Fibroblast of lung (primary cell): Measurements from ENCODE around the gene RTBDN. TPM values are rescaled to one million over a fixed set of nuclear protein-coding genes. Genes with fewer than 3 reads are reported as not detected.

Experiments
- DNase-seq, 2 donors: peaks; one replicate each; pipeline versions ENCODE4 v3.0.0 to v3.0.0-alpha.2; 2010; ENCODE audit warnings: low read depth in 2 of 2
- H2AFZ ChIP-seq: 2 replicates; pipeline ENCODE4 v1.5.1; 2012; ENCODE audit warnings: low read length, control low read depth, inconsistent platforms
- H3K27ac ChIP-seq: 2 replicates; pipeline ENCODE4 v1.5.1; 2011; ENCODE audit warnings: low read length, control low read depth; ENCODE audit not compliant: insufficient read depth
- H3K27me3 ChIP-seq: 2 replicates; pipeline ENCODE4 v1.5.1; 2011; ENCODE audit warnings: mild to moderate bottlenecking, low read length; ENCODE audit not compliant: control insufficient read depth, insufficient read depth
- H3K36me3 ChIP-seq: 2 replicates; pipeline ENCODE4 v1.5.1; 2011; ENCODE audit warnings: low read length; ENCODE audit not compliant: control insufficient read depth, insufficient read depth
- H3K4me1 ChIP-seq: 2 replicates; pipeline ENCODE4 v1.5.1; 2011; ENCODE audit warnings: low read length; ENCODE audit not compliant: control insufficient read depth, insufficient read depth; ENCODE audit errors: extremely low read depth
- H3K4me2 ChIP-seq: 2 replicates; pipeline ENCODE4 v1.5.1; 2011; ENCODE audit warnings: low read length, control low read depth; ENCODE audit not compliant: insufficient read depth; ENCODE audit errors: extremely low read depth
- H3K4me3 ChIP-seq, 4 experiments: fragments of 200-600 bp in 1 of 4; sonication (generic) in 1 of 4; replicated peaks in 1 of 4; 2 replicates each; pipeline ENCODE4 v1.5.1; 2011 to 2016; ENCODE audit warnings: low read length in 4 of 4, low read depth in 3 of 4, mild to moderate bottlenecking in 3 of 4, control low read depth in 2 of 4, inconsistent platforms in 1 of 4, mixed read lengths in 1 of 4; ENCODE audit not compliant: insufficient read depth in 1 of 4; ENCODE audit errors: control extremely low read depth in 1 of 4
- H3K79me2 ChIP-seq: 2 replicates; pipeline ENCODE4 v1.5.1; 2012; ENCODE audit warnings: mild to moderate bottlenecking, low read length, inconsistent platforms; ENCODE audit not compliant: control insufficient read depth, insufficient read depth
- H3K9ac ChIP-seq: 2 replicates; pipeline ENCODE4 v1.5.1; 2011; ENCODE audit warnings: mild to moderate bottlenecking, low read length, control low read depth; ENCODE audit not compliant: insufficient read depth
- H3K9me3 ChIP-seq: 2 replicates; pipeline ENCODE4 v1.5.1; 2012; ENCODE audit warnings: low read depth, low read length; ENCODE audit not compliant: control insufficient read depth, insufficient read depth
- H4K20me1 ChIP-seq: 2 replicates; pipeline ENCODE4 v1.5.1; 2011; ENCODE audit warnings: low read length; ENCODE audit not compliant: control insufficient read depth, insufficient read depth; ENCODE audit errors: extremely low read depth
- CTCF ChIP-seq, 2 donors: IDR thresholded peaks in 1 of 2; conservative IDR thresholded peaks in 1 of 2; 1 replicate in 1 of 2; 2 replicates in 1 of 2; pipeline ENCODE4 v1.5.1; 2011 to 2012; ENCODE audit warnings: low read length in 2 of 2, control low read depth in 1 of 2, inconsistent platforms in 1 of 2, low read depth in 1 of 2, mild to moderate bottlenecking in 1 of 2
- EZH2 ChIP-seq: IDR thresholded peaks from 2 replicates; pipeline ENCODE4 v1.5.1; 2012; ENCODE audit warnings: low read length, control low read depth, mild to moderate bottlenecking; ENCODE audit errors: missing control alignments
- polyA plus RNA-seq, 2 donors: library from polyadenylated mRNA; depleted of rRNA in 1 of 2; stranded (reverse) in 1 of 2; unstranded in 1 of 2; fragments of >200 nt; gene quantifications; 2 replicates each; pipeline ENCODE4 v1.2.1, GENCODE V29; 2011 to 2012; ENCODE audit warnings: missing spikeins in 1 of 2
- total RNA-seq: library from RNA; depleted of rRNA; stranded (reverse); fragments of >200 nt; gene quantifications from 2 replicates; pipeline ENCODE4 v1.2.1, GENCODE V29; 2014

Gene RTBDN
- total and polyA plus RNA-seq, 2 donors (not counting 1 experiment from before 2014, with no cell fraction given) = not detected

GRCh38 chr19:12788682-12789097 lies 45.7 kb downstream of the RTBDN start:
- Histone ChIP-seq H4K20me1 (no peaks in the 10 kb centered on the region), H2AFZ (no peak overlapping the region), H3K4me2 (peak overlapping the region; percentile 76), H3K9me3 (no peaks in the 10 kb centered on the region), H3K9ac (peak overlapping the region; percentile 75), H3K36me3 (peaks cover 2% of the 10 kb centered on the region), H3K79me2 (peaks cover 20% of the 10 kb centered on the region), H3K27ac (peak overlapping the region; percentile 97), H3K4me3 (peak overlapping the region; percentile 17 to 96 (median 33)), H3K27me3 (no peaks in the 10 kb centered on the region), H3K4me1 (peaks cover 30% of the 10 kb centered on the region)
- TF ChIP-seq EZH2 = no peak
- TF ChIP-seq CTCF (conservative IDR thresholded peaks at IDR 0.05 in 1 of 2, IDR thresholded peaks at IDR 0.05 in 1 of 2; ENCODE audit: low read depth in 1 of 2, low read length in 2 of 2) = no peak
- DNase-seq = peak in 1 of 2 donors; percentile 63

- Histone ChIP-seq H2AFZ (no peak overlapping the region), H4K20me1 (no peaks in the 10 kb centered on the region), H3K4me3 (peak overlapping the region in 1 of 4 experiments; percentile 96), H3K27ac (peak overlapping the region; percentile 97), H3K9ac (peak overlapping the region; percentile 75), H3K27me3 (no peaks in the 10 kb centered on the region), H3K4me1 (peaks cover 35% of the 10 kb centered on the region), H3K36me3 (peaks cover 2% of the 10 kb centered on the region), H3K4me2 (peak overlapping the region; percentile 72), H3K79me2 (peaks cover 18% of the 10 kb centered on the region), H3K9me3 (no peaks in the 10 kb centered on the region)
- no peak for TF ChIP-seq EZH2
- no peak for TF ChIP-seq CTCF (conservative IDR thresholded peaks at IDR 0.05 in 1 of 2, IDR thresholded peaks at IDR 0.05 in 1 of 2; ENCODE audit: low read depth in 1 of 2, low read length in 2 of 2)
- DNase-seq = no peak
Observed at GRCh38 chr19:12788042-12788681, 46.2 kb downstream of the RTBDN start.

GRCh38 chr19:12787458-12787857 lies 46.9 kb downstream of the RTBDN start:
- TF ChIP-seq EZH2 (no peak), CTCF (conservative IDR thresholded peaks at IDR 0.05 in 1 of 2, IDR thresholded peaks at IDR 0.05 in 1 of 2; ENCODE audit: low read depth in 1 of 2, low read length in 2 of 2) (no peak)
- Histone ChIP-seq H4K20me1 (no peaks in the 10 kb centered on the region), H3K9me3 (no peaks in the 10 kb centered on the region), H3K79me2 (peaks cover 11% of the 10 kb centered on the region), H3K4me3 (no peak overlapping the region), H3K4me1 (peaks cover 37% of the 10 kb centered on the region), H3K9ac (no peak overlapping the region), H3K27ac (no peak overlapping the region), H3K4me2 (no peak overlapping the region), H3K36me3 (no peaks in the 10 kb centered on the region), H3K27me3 (no peaks in the 10 kb centered on the region), H2AFZ (no peak overlapping the region)
- DNase-seq = no peak
